PC-3 (cell line): Measurements from ENCODE around the gene ARHGEF17.

Source experiments
- EZH2 ChIP-seq: fragments of 300-600 bp; sonication (generic); IDR thresholded peaks from one replicate; pipeline ENCODE4 v1.6.1; 2017; ENCODE audit warnings: antibody characterized with exemption, mild to moderate bottlenecking, low read length; ENCODE audit not compliant: unreplicated experiment
- TF ChIP-seq, protein P1 (sequence below): fragments of 300-600 bp; sonication (generic); conservative IDR thresholded peaks from 2 replicates; pipeline ENCODE4 v1.5.1; 2017; ENCODE audit warnings: antibody characterized with exemption, low read depth, mild to moderate bottlenecking, low read length

GRCh38 chr11:73267122-73267846 is 40.8 kb upstream of the ARHGEF17 start:
- TF ChIP-seq, protein P1, sequence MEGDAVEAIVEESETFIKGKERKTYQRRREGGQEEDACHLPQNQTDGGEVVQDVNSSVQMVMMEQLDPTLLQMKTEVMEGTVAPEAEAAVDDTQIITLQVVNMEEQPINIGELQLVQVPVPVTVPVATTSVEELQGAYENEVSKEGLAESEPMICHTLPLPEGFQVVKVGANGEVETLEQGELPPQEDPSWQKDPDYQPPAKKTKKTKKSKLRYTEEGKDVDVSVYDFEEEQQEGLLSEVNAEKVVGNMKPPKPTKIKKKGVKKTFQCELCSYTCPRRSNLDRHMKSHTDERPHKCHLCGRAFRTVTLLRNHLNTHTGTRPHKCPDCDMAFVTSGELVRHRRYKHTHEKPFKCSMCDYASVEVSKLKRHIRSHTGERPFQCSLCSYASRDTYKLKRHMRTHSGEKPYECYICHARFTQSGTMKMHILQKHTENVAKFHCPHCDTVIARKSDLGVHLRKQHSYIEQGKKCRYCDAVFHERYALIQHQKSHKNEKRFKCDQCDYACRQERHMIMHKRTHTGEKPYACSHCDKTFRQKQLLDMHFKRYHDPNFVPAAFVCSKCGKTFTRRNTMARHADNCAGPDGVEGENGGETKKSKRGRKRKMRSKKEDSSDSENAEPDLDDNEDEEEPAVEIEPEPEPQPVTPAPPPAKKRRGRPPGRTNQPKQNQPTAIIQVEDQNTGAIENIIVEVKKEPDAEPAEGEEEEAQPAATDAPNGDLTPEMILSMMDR: no peak
- no peak for TF ChIP-seq EZH2
